ENCODE measurements around the gene MIER1. TPM values are rescaled to one million over a fixed set of nuclear protein-coding genes. Genes with fewer than 3 reads are reported as not detected.

Gene MIER1
- total RNA-seq, 1 donor from 2014 or later: 31.4 TPM

GRCh38 chr1:66985835-66986234 is 61.0 kb downstream of the MIER1 start:
- no peak overlapping the region for H3K27ac Mint-ChIP-seq (ENCODE audit: unreplicated experiment)
- H3K4me3 Mint-ChIP-seq: no peak overlapping the region
- H3K4me1 Mint-ChIP-seq: no peaks in the 10 kb centered on the region
- H3K36me3 Mint-ChIP-seq (ENCODE audit: low read depth): peaks cover 4% of the 10 kb centered on the region
- no peak for TF ChIP-seq CTCF (conservative IDR thresholded peaks at IDR 0.05)
- DNase-seq (ENCODE audit: low read depth, low spot score): no peak
- H3K27me3 Mint-ChIP-seq (ENCODE audit: low read depth): no peaks in the 10 kb centered on the region
- no peaks in the 10 kb centered on the region for H3K9me3 Mint-ChIP-seq

- no peak for TF ChIP-seq CTCF (conservative IDR thresholded peaks at IDR 0.05)
- no peak overlapping the region for H3K4me3 Mint-ChIP-seq
- H3K36me3 Mint-ChIP-seq (ENCODE audit: low read depth): peaks cover 4% of the 10 kb centered on the region
- no peaks in the 10 kb centered on the region for H3K4me1 Mint-ChIP-seq
- H3K9me3 Mint-ChIP-seq: no peaks in the 10 kb centered on the region
- no peaks in the 10 kb centered on the region for H3K27me3 Mint-ChIP-seq (ENCODE audit: low read depth)
- H3K27ac Mint-ChIP-seq (ENCODE audit: unreplicated experiment): no peak overlapping the region
- no peak for DNase-seq (ENCODE audit: low read depth, low spot score)
Measured at GRCh38 chr1:66993076-66993475, 68.3 kb downstream of the MIER1 start.

- no peak overlapping the region for H3K4me3 Mint-ChIP-seq
- peaks cover 4% of the 10 kb centered on the region for H3K4me1 Mint-ChIP-seq
- H3K36me3 Mint-ChIP-seq (ENCODE audit: low read depth): no peaks in the 10 kb centered on the region
- H3K27me3 Mint-ChIP-seq (ENCODE audit: low read depth): no peaks in the 10 kb centered on the region
- H3K9me3 Mint-ChIP-seq: no peaks in the 10 kb centered on the region
- TF ChIP-seq CTCF (conservative IDR thresholded peaks at IDR 0.05): peak; percentile 76
- DNase-seq (ENCODE audit: low read depth, low spot score): peak; percentile 44
- H3K27ac Mint-ChIP-seq (ENCODE audit: unreplicated experiment): no peak overlapping the region
Measured at GRCh38 chr1:66996018-66996682, 71.4 kb downstream of the MIER1 start.

- H3K4me3 Mint-ChIP-seq: no peak overlapping the region
- H3K36me3 Mint-ChIP-seq (ENCODE audit: low read depth): peaks cover 4% of the 10 kb centered on the region
- DNase-seq (ENCODE audit: low read depth, low spot score): no peak
- H3K27me3 Mint-ChIP-seq (ENCODE audit: low read depth): no peaks in the 10 kb centered on the region
- peaks cover 4% of the 10 kb centered on the region for H3K4me1 Mint-ChIP-seq
- H3K9me3 Mint-ChIP-seq: no peaks in the 10 kb centered on the region
- no peak overlapping the region for H3K27ac Mint-ChIP-seq (ENCODE audit: unreplicated experiment)
- TF ChIP-seq CTCF (conservative IDR thresholded peaks at IDR 0.05): no peak
Measured at GRCh38 chr1:66998972-66999371, 74.2 kb downstream of the MIER1 start.

- H3K27me3 Mint-ChIP-seq (ENCODE audit: low read depth): no peaks in the 10 kb centered on the region
- H3K4me3 Mint-ChIP-seq: no peak overlapping the region
- TF ChIP-seq CTCF (conservative IDR thresholded peaks at IDR 0.05): no peak
- H3K36me3 Mint-ChIP-seq (ENCODE audit: low read depth): peaks cover 4% of the 10 kb centered on the region
- no peak for DNase-seq (ENCODE audit: low read depth, low spot score)
- no peaks in the 10 kb centered on the region for H3K9me3 Mint-ChIP-seq
- no peak overlapping the region for H3K27ac Mint-ChIP-seq (ENCODE audit: unreplicated experiment)
- peaks cover 4% of the 10 kb centered on the region for H3K4me1 Mint-ChIP-seq
Measured at GRCh38 chr1:66999640-67000400, 75.0 kb downstream of the MIER1 start.
